Hematopoietic multipotent progenitor cell treated with erythropoietin and hydrocortisone succinate and interleukin-3 and kit ligand, for 4 days (in vitro differentiated cells): Measurements from ENCODE around the gene GALNTL6.

Experiments used
- DNase-seq: peaks from one replicate; pipeline ENCODE4 v3.0.0-alpha.2; 2015

GALNTL6 gene

GRCh38 chr4:172009446-172010230, 196.4 kb downstream of the GALNTL6 start:
- DNase-seq, result no peak

GRCh38 chr4:172011196-172011595, 198.0 kb downstream of the GALNTL6 start:
- DNase-seq, result peak; percentile 43

- DNase-seq, result no peak
Measured at GRCh38 chr4:172018358-172018757, 205.2 kb downstream of the GALNTL6 start.

GRCh38 chr4:172035562-172035961, 222.4 kb downstream of the GALNTL6 start:
- DNase-seq, result no peak

GRCh38 chr4:172040766-172041165, 227.6 kb downstream of the GALNTL6 start:
- no peak for DNase-seq

- DNase-seq, result peak; percentile 35
Measured at GRCh38 chr4:172042714-172043114, 229.5 kb downstream of the GALNTL6 start.

- no peak for DNase-seq
Measured at GRCh38 chr4:172045981-172046380, 232.8 kb downstream of the GALNTL6 start.

- no peak for DNase-seq
Measured at GRCh38 chr4:172048666-172049065, 235.5 kb downstream of the GALNTL6 start.

- DNase-seq, result no peak
Measured at GRCh38 chr4:172050911-172051310, 237.7 kb downstream of the GALNTL6 start.

GRCh38 chr4:172055046-172055445, 241.8 kb downstream of the GALNTL6 start:
- DNase-seq, result no peak

GRCh38 chr4:172055498-172055897, 242.3 kb downstream of the GALNTL6 start:
- DNase-seq, result no peak

- DNase-seq, result peak; percentile 24
Measured at GRCh38 chr4:172061204-172061603, 248.0 kb downstream of the GALNTL6 start.

- no peak for DNase-seq
Measured at GRCh38 chr4:172068506-172068905, 255.3 kb downstream of the GALNTL6 start.

- no peak for DNase-seq
Measured at GRCh38 chr4:172073590-172073989, 260.4 kb downstream of the GALNTL6 start.

- no peak for DNase-seq
Measured at GRCh38 chr4:172083272-172083671, 270.1 kb downstream of the GALNTL6 start.

- DNase-seq, result no peak
Measured at GRCh38 chr4:172088556-172088955, 275.4 kb downstream of the GALNTL6 start.

GRCh38 chr4:172095161-172095560, 282.0 kb downstream of the GALNTL6 start:
- no peak for DNase-seq

- DNase-seq, result no peak
Measured at GRCh38 chr4:172096786-172097185, 283.6 kb downstream of the GALNTL6 start.

GRCh38 chr4:172099376-172099775, 286.2 kb downstream of the GALNTL6 start:
- no peak for DNase-seq

- DNase-seq, result no peak
Measured at GRCh38 chr4:172103456-172103855, 290.3 kb downstream of the GALNTL6 start.

- no peak for DNase-seq
Measured at GRCh38 chr4:172104539-172104938, 291.3 kb downstream of the GALNTL6 start.

GRCh38 chr4:172105918-172106317, 292.7 kb downstream of the GALNTL6 start:
- DNase-seq, result peak; percentile 35

- no peak for DNase-seq
Measured at GRCh38 chr4:172109466-172109865, 296.3 kb downstream of the GALNTL6 start.

GRCh38 chr4:172124656-172125308, 311.6 kb downstream of the GALNTL6 start:
- DNase-seq, result no peak
